T-cell (primary cell): ENCODE data around the gene PPIF. TPM values are rescaled to one million over a fixed set of nuclear protein-coding genes. Genes with fewer than 3 reads are reported as not detected.
A peak's percentile ranks its signal among the peaks of the same experiment; 100 is the strongest.

Experiments
- ATAC-seq, 4 experiments: fragments of 200-7000 bp in 3 of 4; fragments of 150-1000 bp in 1 of 4; cut with Tn5 transposase; replicated peaks in 1 of 4; 1 replicate in 3 of 4; 2 replicates in 1 of 4; pipeline ENCODE4 v1.10.0; 2021; ENCODE audit warnings: moderate library complexity in 3 of 4, mild to moderate bottlenecking in 2 of 4, moderate number of reproducible peaks in 1 of 4
- CTCF ChIA-PET, 2 donors: fragments of 300-600 bp; sonication (Branson Sonifier 250); formaldehyde crosslinking; loops; one replicate each; lab custom pipeline; 2022; ENCODE audit warnings: antibody characterized with exemption in 2 of 2; lab: Charles Lee
- POLR2A ChIA-PET, 2 donors: fragments of 300-600 bp; sonication (Branson Sonifier 250); formaldehyde crosslinking; loops; one replicate each; lab custom pipeline; 2022; ENCODE audit warnings: antibody characterized with exemption in 2 of 2; lab: Charles Lee
- DNase-seq, 35 experiments: peaks; one replicate each; pipeline versions ENCODE4 v3.0.0 to v3.0.0-alpha.2; 2013 to 2023
- H3K27ac ChIP-seq: one replicate; pipeline ENCODE4 v1.5.1; 2013; ENCODE audit warnings: low read length
- H3K27me3 ChIP-seq, 2 experiments: replicated peaks in 1 of 2; 1 replicate in 1 of 2; 2 replicates in 1 of 2; pipeline versions ENCODE4 v1.6.1 to v1.7.0; 2013; ENCODE audit warnings: low read length in 1 of 2, mixed read lengths in 1 of 2; ENCODE audit not compliant: control insufficient read depth in 2 of 2, insufficient read depth in 2 of 2; ENCODE audit errors: extremely low read depth in 1 of 2
- H3K36me3 ChIP-seq, 2 donors: 1 replicate in 1 of 2; 2 replicates in 1 of 2; pipeline versions ENCODE4 v1.6.1 to v1.7.0; 2013; ENCODE audit warnings: low read length in 1 of 2; ENCODE audit not compliant: control insufficient read depth in 2 of 2, insufficient read depth in 1 of 2; ENCODE audit errors: extremely low read depth in 1 of 2
- H3K4me1 ChIP-seq, 2 experiments: 1 replicate in 1 of 2; 2 replicates in 1 of 2; pipeline versions ENCODE4 v1.6.1 to v1.7.0; 2013; ENCODE audit warnings: low read length in 2 of 2, mixed read lengths in 1 of 2; ENCODE audit not compliant: insufficient read depth in 2 of 2, control insufficient read depth in 1 of 2; ENCODE audit errors: extremely low read depth in 1 of 2
- H3K4me3 ChIP-seq, 2 donors: 1 replicate in 1 of 2; 2 replicates in 1 of 2; pipeline versions ENCODE4 v1.5.1 to v1.7.0; 2013; ENCODE audit warnings: mild to moderate bottlenecking in 2 of 2, low read length in 1 of 2, moderate library complexity in 1 of 2; ENCODE audit not compliant: control insufficient read depth in 1 of 2; ENCODE audit errors: extremely low read depth in 1 of 2
- H3K9me3 ChIP-seq: 2 replicates; pipeline ENCODE4 v1.7.0; 2013
- H3K27ac Mint-ChIP-seq, 2 donors: one replicate each; pipeline ENCODE4 v1.8.0; 2020 to 2021; ENCODE audit warnings: mild to moderate bottlenecking in 2 of 2, mixed read lengths in 2 of 2
- H3K27me3 Mint-ChIP-seq, 2 donors: one replicate each; pipeline ENCODE4 v1.8.0; 2021 to 2022; ENCODE audit warnings: mixed read lengths in 2 of 2
- H3K36me3 Mint-ChIP-seq: one replicate; pipeline ENCODE4 v1.8.0; 2021; ENCODE audit warnings: mixed read lengths
- H3K4me1 Mint-ChIP-seq, 3 donors: one replicate each; pipeline ENCODE4 v1.8.0; 2020 to 2022; ENCODE audit warnings: mixed read lengths in 3 of 3, mild to moderate bottlenecking in 1 of 3
- H3K4me3 Mint-ChIP-seq, 3 donors: one replicate each; pipeline ENCODE4 v1.8.0; 2020 to 2022; ENCODE audit warnings: mild to moderate bottlenecking in 3 of 3, mixed read lengths in 3 of 3, moderate library complexity in 3 of 3
- H3K9me3 Mint-ChIP-seq, 3 donors: one replicate each; pipeline ENCODE4 v1.8.0; 2020 to 2022; ENCODE audit warnings: mixed read lengths in 3 of 3
- WGBS: methylation state at CpG from one replicate; pipeline ENCODE4 v1.1.5; 2013; ENCODE audit warnings: missing lambda C conversion rate; ENCODE audit not compliant: insufficient coverage; 5-methylcytosine and 5-hydroxymethylcytosine counted together
- total RNA-seq, 35 experiments: library from RNA in 6 of 35; stranded (reverse) in 6 of 35; fragments of 120-200 nt in 1 of 35; gene quantifications; one replicate each; pipeline versions ENCODE4 v1.2.1 to v1.2.4 and lab custom pipeline; 2013 to 2026

PPIF gene
- total RNA-seq, 5 donors from 2014 or later (not counting 1 experiment from before 2014, with no cell fraction given): 25.6 to 36.2 (median 31.3) TPM

- no peaks in the 10 kb centered on the region for H3K9me3 ChIP-seq
- no peak overlapping the region for H3K27ac ChIP-seq
- Mint-ChIP-seq H3K27me3 (no peaks in the 10 kb centered on the region), H3K9me3 (no peaks in the 10 kb centered on the region), H3K27ac (no peak overlapping the region), H3K4me1 (no peaks in the 10 kb centered on the region), H3K4me3 (no peak overlapping the region), H3K36me3 (no peaks in the 10 kb centered on the region)
- no peaks in the 10 kb centered on the region for H3K4me1 ChIP-seq
- H3K27me3 ChIP-seq: no peaks in the 10 kb centered on the region
- ChIA-PET POLR2A (no interaction called here), CTCF (no interaction called here)
- 90% methylated on average over 10 of the region's 11 CpGs for WGBS
- no peak overlapping the region for H3K4me3 ChIP-seq
- no peaks in the 10 kb centered on the region for H3K36me3 ChIP-seq
- DNase-seq (peak in 2 of 35 experiments; percentile 7 to 20), ATAC-seq (no peak)
Observed at GRCh38 chr10:79387974-79388850, 40.9 kb downstream of the PPIF start.

GRCh38 chr10:79390057-79390456 lies 42.8 kb downstream of the PPIF start:
- Mint-ChIP-seq H3K9me3 (no peaks in the 10 kb centered on the region), H3K27me3 (no peaks in the 10 kb centered on the region), H3K27ac (no peak overlapping the region), H3K36me3 (no peaks in the 10 kb centered on the region), H3K4me1 (no peaks in the 10 kb centered on the region), H3K4me3 (no peak overlapping the region)
- H3K9me3 ChIP-seq: no peaks in the 10 kb centered on the region
- WGBS: no CpG with 5 or more reads among the region's 2 CpGs
- H3K27me3 ChIP-seq: no peaks in the 10 kb centered on the region
- H3K4me3 ChIP-seq: no peak overlapping the region
- no peak overlapping the region for H3K27ac ChIP-seq
- ChIA-PET POLR2A (no interaction called here), CTCF (interaction anchor here (0.7 to 1.1 kb wide), 2 partner anchors 16 to 443 kb away, joined by 3 to 4 read pairs; no protein-coding TSS in a partner anchor)
- H3K4me1 ChIP-seq: no peaks in the 10 kb centered on the region
- no peak for DNase-seq
- ATAC-seq: no peak
- no peaks in the 10 kb centered on the region for H3K36me3 ChIP-seq

DNA sequence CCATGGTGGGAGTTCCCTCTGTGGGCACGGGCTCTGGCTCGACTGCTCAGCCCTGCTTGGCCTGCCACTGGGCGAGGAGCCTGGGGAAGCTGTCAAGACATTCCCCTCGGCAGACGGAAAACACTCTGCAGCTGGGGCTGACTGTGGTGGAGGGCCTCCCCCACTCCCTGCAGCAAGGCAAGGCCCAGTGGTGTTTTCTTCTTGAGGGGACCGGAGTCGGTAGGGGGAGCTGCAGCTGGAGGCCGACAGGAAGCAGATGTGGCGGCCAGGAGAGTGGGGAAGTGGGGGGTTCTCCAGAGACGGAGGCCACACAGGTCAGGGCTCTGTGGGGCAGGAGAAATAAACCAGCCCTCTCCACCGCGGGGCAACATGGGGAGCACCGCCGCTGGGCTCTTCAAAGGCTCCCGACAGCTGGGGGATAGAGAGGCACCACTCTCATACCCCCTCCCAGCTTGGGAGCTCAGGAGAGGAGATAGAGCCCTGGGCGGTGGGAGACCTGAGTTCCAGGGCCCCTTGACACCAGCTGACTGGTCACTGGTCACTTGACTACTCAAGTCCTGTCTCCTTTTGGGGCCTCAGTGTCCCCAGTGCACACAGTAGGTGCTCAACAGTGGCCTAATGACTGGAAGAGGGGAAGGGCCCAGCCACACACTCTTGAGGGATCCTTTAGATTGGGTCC lies 43.4 kb downstream of the PPIF start:
- Mint-ChIP-seq H3K4me1 (no peaks in the 10 kb centered on the region), H3K4me3 (no peak overlapping the region), H3K27ac (no peak overlapping the region), H3K36me3 (no peaks in the 10 kb centered on the region), H3K9me3 (no peaks in the 10 kb centered on the region), H3K27me3 (no peaks in the 10 kb centered on the region)
- Histone ChIP-seq H3K4me1 (no peaks in the 10 kb centered on the region), H3K27ac (no peak overlapping the region), H3K27me3 (no peaks in the 10 kb centered on the region), H3K9me3 (no peaks in the 10 kb centered on the region), H3K4me3 (no peak overlapping the region), H3K36me3 (no peaks in the 10 kb centered on the region)
- ChIA-PET CTCF (no interaction called here), POLR2A (no interaction called here)
- DNase-seq: peak in 2 of 35 experiments; percentile 11 to 16
- 65% methylated on average over 4 of the region's 16 CpGs for WGBS
- no peak for ATAC-seq

DNA sequence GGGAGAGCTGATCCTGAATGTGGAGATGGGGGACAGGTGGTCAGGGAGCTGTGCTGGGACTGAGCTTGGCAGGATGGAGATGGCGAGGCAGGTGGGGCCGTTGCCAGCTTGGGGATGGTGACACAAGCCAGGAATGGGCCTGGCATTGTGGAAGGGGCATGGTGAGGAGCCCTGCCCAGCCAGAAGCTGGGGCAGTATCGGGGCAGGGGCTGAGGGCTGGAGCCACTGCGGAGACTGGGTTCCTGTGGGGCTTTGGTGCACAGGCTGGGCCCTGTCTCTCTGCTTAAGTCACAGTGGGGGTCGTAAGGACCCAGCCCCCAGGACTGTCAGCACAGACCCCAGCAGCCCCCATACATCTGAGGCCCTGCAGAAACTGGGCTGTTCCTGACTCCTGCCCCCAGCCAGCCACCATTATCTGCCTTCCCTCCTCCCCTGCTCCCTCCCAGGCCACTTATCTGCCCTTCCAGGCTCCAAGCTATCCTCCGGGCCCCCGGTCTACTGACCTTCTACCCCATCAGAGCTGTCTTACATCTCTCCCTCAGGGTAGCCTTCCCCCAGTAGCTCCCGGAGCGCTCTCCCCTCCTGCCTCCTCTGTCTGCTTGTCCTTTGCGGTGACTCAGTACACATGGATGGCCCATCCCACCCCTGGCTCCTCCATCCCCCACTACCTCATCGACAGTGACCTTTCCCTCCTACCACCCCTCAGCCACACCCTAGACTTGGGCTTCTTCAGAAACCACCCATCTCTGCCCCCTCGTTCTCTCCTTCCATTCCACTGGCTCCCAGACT lies 44.2 kb downstream of the PPIF start:
- Mint-ChIP-seq H3K27ac (no peak overlapping the region), H3K27me3 (no peaks in the 10 kb centered on the region), H3K9me3 (no peaks in the 10 kb centered on the region), H3K36me3 (no peaks in the 10 kb centered on the region), H3K4me3 (no peak overlapping the region), H3K4me1 (no peaks in the 10 kb centered on the region)
- POLR2A ChIA-PET: no interaction called here
- ATAC-seq: no peak
- WGBS: 88% methylated on average over 11 of the region's 12 CpGs
- no peaks in the 10 kb centered on the region for H3K4me1 ChIP-seq
- no peaks in the 10 kb centered on the region for H3K9me3 ChIP-seq
- H3K4me3 ChIP-seq: no peak overlapping the region
- H3K36me3 ChIP-seq: no peaks in the 10 kb centered on the region
- no peaks in the 10 kb centered on the region for H3K27me3 ChIP-seq
- no peak for DNase-seq
- CTCF ChIA-PET: interaction anchor here in 1 of 2 donors (0.6 kb wide), 1 partner anchor 9 kb away, joined by 3 read pairs; no protein-coding TSS in a partner anchor
- no peak overlapping the region for H3K27ac ChIP-seq

DNA sequence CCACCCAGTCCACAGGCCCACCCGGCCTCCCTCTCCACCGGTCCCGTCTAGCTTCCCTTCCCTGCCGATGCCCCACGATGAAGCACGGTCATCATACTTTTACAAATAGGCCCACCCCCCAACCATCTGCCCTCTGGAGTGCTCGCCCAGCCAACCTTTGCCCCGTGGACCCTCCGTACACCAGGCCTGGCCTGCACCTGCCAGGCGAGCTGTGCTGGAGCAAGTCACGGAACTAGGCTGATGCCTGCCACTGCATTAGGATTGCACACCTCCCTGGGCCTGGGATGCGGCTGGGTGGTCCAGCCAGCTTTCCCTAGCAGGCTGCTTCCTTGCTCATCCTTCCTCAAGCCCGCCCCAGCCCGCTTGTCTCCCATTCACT lies 44.7 kb downstream of the PPIF start:
- POLR2A ChIA-PET: no interaction called here
- no peaks in the 10 kb centered on the region for H3K9me3 Mint-ChIP-seq
- no peak overlapping the region for H3K27ac Mint-ChIP-seq
- DNase-seq (no peak), ATAC-seq (no peak)
- no peak overlapping the region for H3K4me3 Mint-ChIP-seq
- Histone ChIP-seq H3K36me3 (no peaks in the 10 kb centered on the region), H3K9me3 (no peaks in the 10 kb centered on the region), H3K27ac (no peak overlapping the region), H3K27me3 (no peaks in the 10 kb centered on the region), H3K4me1 (no peaks in the 10 kb centered on the region), H3K4me3 (no peak overlapping the region)
- H3K27me3 Mint-ChIP-seq: no peaks in the 10 kb centered on the region
- 86% methylated on average over 14 of the region's 14 CpGs for WGBS
- CTCF ChIA-PET: no interaction called here
- no peaks in the 10 kb centered on the region for H3K4me1 Mint-ChIP-seq
- no peaks in the 10 kb centered on the region for H3K36me3 Mint-ChIP-seq

DNA sequence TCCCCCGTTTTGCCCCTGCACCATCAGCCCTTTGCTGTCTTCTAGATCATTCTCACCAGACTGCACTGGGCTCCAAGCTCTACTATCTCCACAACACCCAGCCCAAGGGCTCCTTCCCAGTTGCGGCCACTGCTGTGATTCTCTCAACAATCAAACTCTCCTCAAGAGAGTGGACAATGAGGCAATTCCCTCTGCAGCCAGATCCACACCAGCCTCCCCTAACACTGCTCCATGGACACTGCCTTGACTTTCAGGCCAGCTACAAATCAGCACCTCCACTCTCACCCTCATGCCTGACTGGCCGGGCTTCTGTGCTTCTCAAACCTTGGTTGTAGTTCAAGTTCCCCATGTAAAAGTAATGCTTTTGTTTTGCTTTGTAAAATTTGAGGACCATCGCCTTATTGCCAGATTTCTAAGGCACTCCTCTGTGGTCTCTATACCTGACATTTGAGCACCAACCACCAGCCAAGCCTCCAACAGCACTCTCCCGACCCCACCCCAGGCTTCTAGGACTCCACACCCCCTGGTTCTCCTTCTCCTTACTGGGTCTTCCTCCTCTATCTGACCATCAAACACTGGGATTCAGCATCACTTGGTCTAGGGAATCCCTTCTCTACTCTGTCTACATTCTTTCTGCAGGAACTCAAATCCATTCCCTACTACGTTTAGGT lies 45.4 kb downstream of the PPIF start:
- Histone ChIP-seq H3K4me3 (no peak overlapping the region), H3K27ac (no peak overlapping the region), H3K4me1 (no peaks in the 10 kb centered on the region), H3K27me3 (no peaks in the 10 kb centered on the region), H3K9me3 (no peaks in the 10 kb centered on the region), H3K36me3 (no peaks in the 10 kb centered on the region)
- DNase-seq (no peak), ATAC-seq (no peak)
- no peak overlapping the region for H3K27ac Mint-ChIP-seq
- no peaks in the 10 kb centered on the region for H3K27me3 Mint-ChIP-seq
- no peaks in the 10 kb centered on the region for H3K36me3 Mint-ChIP-seq
- no peaks in the 10 kb centered on the region for H3K4me1 Mint-ChIP-seq
- POLR2A ChIA-PET: no interaction called here
- no peak overlapping the region for H3K4me3 Mint-ChIP-seq
- 90% methylated on average over 5 of the region's 6 CpGs for WGBS
- CTCF ChIA-PET: interaction anchor here in 1 of 2 donors (0.7 kb wide), 1 partner anchor 298 kb away, joined by 3 read pairs; no protein-coding TSS in a partner anchor
- H3K9me3 Mint-ChIP-seq: no peaks in the 10 kb centered on the region
